Stimulated activated CD4-positive, alpha-beta T cell treated with anti-CD3 and anti-CD28 coated beads, Interleukin-4, amount 100 ng/mL, for 24 hours (primary cell): ENCODE measurements around the gene TMEM219.
"Not testable (repeated sequence)": the region's sequence is repeated elsewhere in the genome, so short reads cannot be mapped to it uniquely, and the experiment has no call there.

Experiments
- DNase-seq: peaks from one replicate; pipeline ENCODE4 v3.0.0-alpha.2; 2020

The TMEM219 gene

DNA sequence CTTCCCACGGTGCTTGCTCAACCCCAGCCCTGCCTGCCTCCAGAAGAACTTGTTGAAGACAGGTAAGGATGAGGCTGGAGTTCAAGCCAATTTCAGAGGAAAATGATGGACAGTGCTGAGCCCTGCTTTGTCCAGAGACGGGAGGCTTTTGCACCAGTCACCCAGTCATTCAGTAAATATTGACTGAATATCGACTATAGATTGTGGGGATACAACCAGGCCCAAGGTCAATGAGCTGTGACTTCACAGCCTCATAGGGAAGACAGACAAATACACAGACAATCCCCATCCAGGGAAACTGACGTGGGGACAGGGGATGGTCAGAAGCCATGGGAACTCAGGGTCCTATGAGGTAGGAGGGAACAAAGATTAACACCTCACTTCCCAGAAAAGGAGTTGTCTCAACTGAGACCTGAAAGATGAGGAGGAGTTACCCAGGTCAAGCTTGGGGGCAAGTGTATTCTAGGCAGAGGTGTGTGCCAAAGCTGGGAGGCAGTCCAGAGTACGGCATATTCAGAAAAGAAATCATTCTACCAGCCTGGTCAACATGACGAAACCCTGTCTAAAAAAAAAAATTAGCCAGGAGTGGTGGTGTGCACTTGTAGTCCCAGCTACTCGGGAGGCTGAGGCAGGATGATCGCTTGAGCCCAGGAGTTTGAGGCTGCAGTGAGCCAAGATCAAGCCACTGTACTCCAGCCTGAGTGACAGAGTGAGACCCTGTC, 54.8 kb downstream of the TMEM219 start:
- no peak for DNase-seq

- no peak for DNase-seq
These were observed 55.4 kb downstream of the TMEM219 start for GRCh38 chr16:30017277-30017656.

GRCh38 chr16:30017937-30018336, 56.1 kb downstream of the TMEM219 start:
- DNase-seq: not testable (repeated sequence)

- DNase-seq: no peak
These were observed 56.9 kb downstream of the TMEM219 start for GRCh38 chr16:30018731-30019158.
